HepG2 (cell line): ENCODE results near the gene LNX2. TPM values are rescaled to one million over a fixed set of nuclear protein-coding genes. Genes with fewer than 3 reads are reported as not detected.

Source experiments
- ATAC-seq: fragments of 200-7000 bp; cut with Tn5 transposase; 3 replicates; pipeline ENCODE4 v1.9.1; 2020; ENCODE audit warnings: mild to moderate bottlenecking, moderate library complexity
- BruUV-seq: library from RNA; stranded (reverse); fragments of 400-500 nt; replicated peaks from 2 replicates; lab custom pipeline; 2021; lab: Mats Ljungman, UMichigan
- CTCF ChIA-PET: fragments of 300-600 bp; formaldehyde crosslinking; extraction: SDS; loops from one replicate; lab custom pipeline; 2021; ENCODE audit warnings: low total read pairs, inconsistent platforms, low intra/inter-chr PET ratio; lab: Yijun Ruan, JAX
- POLR2A ChIA-PET: fragments of 350-600 bp; sonication (Branson Sonifier 250); formaldehyde crosslinking; loops from one replicate; lab custom pipeline; 2020; ENCODE audit warnings: antibody characterized with exemption, inconsistent platforms; lab: Yijun Ruan, JAX
- DNase-seq: peaks from one replicate; pipeline ENCODE4 v3.0.0-alpha.2; 2015; ENCODE audit warnings: low spot score
- FAIRE-seq: peaks from 3 replicates; lab custom pipeline; 2011; peaks lifted over from hg19 to GRCh38; lab: Jason Lieb, UNC
- H2AFZ ChIP-seq: one replicate; pipeline ENCODE4 v1.6.1; 2011; ENCODE audit warnings: low read length, inconsistent platforms
- H3K27ac ChIP-seq: fragments of 300-600 bp; 3 replicates; pipeline ENCODE4 v1.8.0; 2011; ENCODE audit warnings: mixed run types, mild to moderate bottlenecking, mixed read lengths, low read length, inconsistent platforms; ENCODE audit not compliant: insufficient read depth; ENCODE audit errors: extremely low read length
- H3K27me3 ChIP-seq, 2 experiments: fragments of 200-600 bp in 1 of 2; 2 replicates in 1 of 2; 3 replicates in 1 of 2; pipeline versions ENCODE4 v1.6.0 to v1.8.0; 2011; ENCODE audit warnings: low read length in 2 of 2, mild to moderate bottlenecking in 2 of 2, moderate library complexity in 2 of 2, inconsistent platforms in 1 of 2; ENCODE audit not compliant: insufficient read depth in 2 of 2, control insufficient read depth in 1 of 2
- H3K36me3 ChIP-seq, 2 experiments: fragments of 200-600 bp in 1 of 2; replicated peaks in 1 of 2; 2 replicates in 1 of 2; 3 replicates in 1 of 2; pipeline versions ENCODE4 v1.5.1 to v1.8.0; 2011; ENCODE audit warnings: low read length in 2 of 2, inconsistent platforms in 1 of 2; ENCODE audit not compliant: insufficient read depth in 2 of 2, control insufficient read depth in 1 of 2
- H3K4me1 ChIP-seq: 2 replicates; pipeline ENCODE4 v1.5.1; 2012; ENCODE audit warnings: low read length, inconsistent platforms; ENCODE audit not compliant: insufficient read depth
- H3K4me2 ChIP-seq: 2 replicates; pipeline ENCODE4 v1.6.0; 2011; ENCODE audit warnings: low read depth, low read length, inconsistent platforms
- H3K4me3 ChIP-seq, 3 experiments: fragments of 200-600 bp in 1 of 3; sonication (generic), shearing (Covaris generic) in 1 of 3; replicated peaks in 1 of 3; 2 replicates each; pipeline ENCODE4 v1.5.1; 2011 to 2016; ENCODE audit warnings: low read length in 3 of 3, inconsistent platforms in 2 of 3, low read depth in 2 of 3, mild to moderate bottlenecking in 2 of 3, control low read depth in 1 of 3, mixed read lengths in 1 of 3; ENCODE audit not compliant: insufficient read depth in 1 of 3
- H3K79me2 ChIP-seq: one replicate; pipeline ENCODE4 v1.6.1; 2011; ENCODE audit warnings: low read length, inconsistent platforms; ENCODE audit not compliant: insufficient read depth
- H3K9ac ChIP-seq: 2 replicates; pipeline ENCODE4 v1.6.0; 2011; ENCODE audit warnings: mild to moderate bottlenecking, low read depth, low read length, inconsistent platforms; ENCODE audit not compliant: insufficient read depth
- H3K9me3 ChIP-seq: 2 replicates; pipeline ENCODE4 v1.5.1; 2012; ENCODE audit warnings: mild to moderate bottlenecking, low read length
- H4K20me1 ChIP-seq: 2 replicates; pipeline ENCODE4 v1.6.0; 2011; ENCODE audit warnings: inconsistent platforms, mild to moderate bottlenecking, low read length, moderate library complexity; ENCODE audit not compliant: insufficient read depth
- ARNTL ChIP-seq: sonication (generic); formaldehyde crosslinking; IDR thresholded peaks from 2 replicates; pipeline ENCODE4 v1.4.0; 2020; ENCODE audit warnings: mild to moderate bottlenecking, missing genetic modification reagents
- DNMT3B ChIP-seq: conservative IDR thresholded peaks from 2 replicates; pipeline ENCODE4 v1.6.1; 2016; ENCODE audit warnings: missing biosample characterization, control low read depth
- MBD4 ChIP-seq: IDR thresholded peaks from 2 replicates; pipeline ENCODE4 v1.6.1; 2012; ENCODE audit warnings: low read length, inconsistent platforms, borderline replicate concordance
- NFAT5 ChIP-seq: sonication (generic); formaldehyde crosslinking; IDR thresholded peaks from 2 replicates; pipeline ENCODE4 v1.4.0; 2020; ENCODE audit warnings: missing genetic modification reagents
- NFKBIZ ChIP-seq: IDR thresholded peaks from 2 replicates; pipeline ENCODE4 v1.6.1; 2018; ENCODE audit warnings: missing genetic modification reagents, missing compliant biosample characterization
- POLR2AphosphoS5 ChIP-seq: IDR thresholded peaks from 2 replicates; pipeline ENCODE4 v1.6.1; 2012; ENCODE audit warnings: low read depth, low read length
- SALL2 ChIP-seq: sonication (generic); formaldehyde crosslinking; IDR thresholded peaks from 2 replicates; pipeline ENCODE4 v1.8.1; 2023; ENCODE audit warnings: mild to moderate bottlenecking, missing genetic modification reagents, inconsistent platforms
- TBX3 ChIP-seq: fragments of 450-650 bp; IDR thresholded peaks from 2 replicates; pipeline ENCODE4 v1.6.1; 2017; ENCODE audit warnings: antibody characterized with exemption, mild to moderate bottlenecking, inconsistent platforms, borderline replicate concordance
- ZGPAT ChIP-seq: IDR thresholded peaks from 2 replicates; pipeline ENCODE4 v1.6.1; 2016; ENCODE audit warnings: mild to moderate bottlenecking
- ZNF431 ChIP-seq: sonication (generic); formaldehyde crosslinking; IDR thresholded peaks from 2 replicates; pipeline ENCODE4 v1.9.0; 2022; ENCODE audit warnings: missing genetic modification reagents, low read depth, mild to moderate bottlenecking, borderline replicate concordance
- ZNF850 ChIP-seq: sonication (generic); formaldehyde crosslinking; conservative IDR thresholded peaks from 2 replicates; pipeline ENCODE4 v1.9.0; 2021; ENCODE audit warnings: mild to moderate bottlenecking, missing genetic modification reagents
- WGBS: methylation state at CpG from one replicate; pipeline ENCODE4 v1.1.6; 2017; ENCODE audit warnings: low lambda C conversion rate; 5-methylcytosine and 5-hydroxymethylcytosine counted together
- in situ Hi-C: cut with HindIII; loops from 2 replicates; pipeline ENCODE4 v1.10.0; 2017; ENCODE audit warnings: low pct_unique_long_range_greater_than_20kb; ENCODE audit not compliant: extremely low pct_ligation_motif_present
- intact Hi-C: fragments of 100-400 bp; cut with micrococcal nuclease; formaldehyde crosslinking; loops from one replicate; pipeline ENCODE4 v1.10.0; 2022; ENCODE audit not compliant: unreplicated experiment
- polyA plus RNA-seq, 8 experiments: library from polyadenylated mRNA; depleted of rRNA in 3 of 8; stranded (reverse) in 7 of 8; unstranded in 1 of 8; fragments of >200 nt; fragmentation: Illumina TruSeq in 4 of 8; extraction: Trizol in 4 of 8; gene quantifications; 2 replicates each; pipeline versions ENCODE4 v1.2.1 to v1.2.3, GENCODE V29; 2011 to 2016; ENCODE audit warnings: low read depth in 4 of 8, missing spikeins in 1 of 8, mixed read lengths in 1 of 8; ENCODE audit not compliant: insufficient read depth in 1 of 8
- total RNA-seq, 5 experiments: library from RNA; depleted of rRNA; stranded (reverse); fragments of >200 nt; fragmentation: Illumina TruSeq; extraction: Trizol; gene quantifications; 2 replicates each; pipeline ENCODE4 v1.2.3, GENCODE V29; 2016; ENCODE audit warnings: low read depth in 1 of 5

LNX2 gene
- total and polyA plus RNA-seq, 2 of the 13 experiments (the other 11 are each of a cell fraction or from before 2014, with no cell fraction given): 9.2 to 9.7 TPM

- H3K27me3 ChIP-seq: no peaks in the 10 kb centered on the region; a peak in 1 of 5 replicates
- no TSS peak for BruUV-seq
- in situ Hi-C loops (no loop called here), intact Hi-C loops (no loop called here)
- CTCF ChIA-PET: no interaction called here
- no peak overlapping the region for H2AFZ ChIP-seq
- no peaks in the 10 kb centered on the region for H3K9me3 ChIP-seq
- H3K4me3 ChIP-seq: no peak overlapping the region
- TF ChIP-seq ZNF850 (no peak), NFAT5 (CRISPR knock-in tag) (no peak), ZNF431 (CRISPR knock-in tag) (no peak), NFKBIZ (CRISPR knock-in tag) (no peak), TBX3 (no peak), SALL2 (CRISPR knock-in tag) (no peak), MBD4 (no peak), POLR2AphosphoS5 (no peak), ARNTL (CRISPR knock-in tag) (no peak), DNMT3B (CRISPR knock-in tag) (no peak), ZGPAT (CRISPR knock-in tag) (no peak)
- TF ChIP-seq, all 625 proteins: peak for 0
- H3K9ac ChIP-seq: no peak overlapping the region
- peaks cover 70% of the 10 kb centered on the region for H3K4me1 ChIP-seq
- WGBS: 96% methylated on average over 3 of the region's 3 CpGs
- no peak for FAIRE-seq
- peaks cover 4% of the 10 kb centered on the region in 2 experiments; a peak in 3 of 5 replicates for H3K36me3 ChIP-seq
- H4K20me1 ChIP-seq: peaks cover 10% of the 10 kb centered on the region
- ATAC-seq: no peak
- no peak for DNase-seq
- H3K4me2 ChIP-seq: no peak overlapping the region
- peaks cover 53% of the 10 kb centered on the region for H3K79me2 ChIP-seq
- no peak overlapping the region for H3K27ac ChIP-seq
- POLR2A ChIA-PET: no interaction called here
These were observed 7.1 kb upstream of the LNX2 start for GRCh38 chr13:27627380-27627779.
